ENCODE measurements around the gene SFMBT2. TPM values are rescaled to one million over a fixed set of nuclear protein-coding genes. Genes with fewer than 3 reads are reported as not detected.

SFMBT2 gene
- total RNA-seq, 4 donors from 2014 or later: 2.6 to 26.4 (median 4.5) TPM

DNA sequence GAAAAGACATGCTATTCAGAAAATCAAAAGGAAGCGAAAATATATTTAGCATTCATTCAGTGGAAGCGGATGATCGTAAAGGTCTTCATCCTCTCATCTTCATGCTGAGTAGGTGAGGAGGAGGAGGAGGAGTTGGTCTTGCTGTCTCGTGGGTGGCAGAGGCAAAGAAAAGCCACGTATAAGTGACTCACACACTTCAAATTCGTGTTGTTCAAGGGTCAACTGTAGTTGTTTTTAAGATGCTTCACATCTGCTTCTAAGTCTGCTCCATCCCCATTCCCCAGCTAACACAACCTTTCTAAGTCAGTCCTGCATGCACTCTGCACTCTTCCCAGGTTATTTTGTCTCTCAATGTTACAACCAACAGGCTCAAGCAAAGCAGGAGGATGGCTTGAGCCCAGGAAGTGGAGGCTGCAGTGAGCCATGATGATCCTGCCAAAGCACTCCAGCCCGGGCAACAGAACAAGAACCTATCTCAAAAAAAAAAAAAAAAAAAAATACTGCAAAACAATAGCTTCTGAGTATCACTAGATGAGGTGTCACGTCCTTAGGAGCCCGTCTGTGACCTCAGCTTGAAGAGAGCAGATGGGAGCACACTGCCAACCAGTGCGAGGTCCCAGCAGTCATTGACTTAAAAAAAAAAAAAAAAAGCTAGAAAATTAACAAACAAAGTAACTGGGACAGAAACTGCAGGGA is 70.5 kb downstream of the SFMBT2 start:
- H3K27ac ChIP-seq: no peak overlapping the region
- TF ChIP-seq POLR2A (IDR thresholded peaks at IDR 0.05): no peak
- TF ChIP-seq, protein P1, sequence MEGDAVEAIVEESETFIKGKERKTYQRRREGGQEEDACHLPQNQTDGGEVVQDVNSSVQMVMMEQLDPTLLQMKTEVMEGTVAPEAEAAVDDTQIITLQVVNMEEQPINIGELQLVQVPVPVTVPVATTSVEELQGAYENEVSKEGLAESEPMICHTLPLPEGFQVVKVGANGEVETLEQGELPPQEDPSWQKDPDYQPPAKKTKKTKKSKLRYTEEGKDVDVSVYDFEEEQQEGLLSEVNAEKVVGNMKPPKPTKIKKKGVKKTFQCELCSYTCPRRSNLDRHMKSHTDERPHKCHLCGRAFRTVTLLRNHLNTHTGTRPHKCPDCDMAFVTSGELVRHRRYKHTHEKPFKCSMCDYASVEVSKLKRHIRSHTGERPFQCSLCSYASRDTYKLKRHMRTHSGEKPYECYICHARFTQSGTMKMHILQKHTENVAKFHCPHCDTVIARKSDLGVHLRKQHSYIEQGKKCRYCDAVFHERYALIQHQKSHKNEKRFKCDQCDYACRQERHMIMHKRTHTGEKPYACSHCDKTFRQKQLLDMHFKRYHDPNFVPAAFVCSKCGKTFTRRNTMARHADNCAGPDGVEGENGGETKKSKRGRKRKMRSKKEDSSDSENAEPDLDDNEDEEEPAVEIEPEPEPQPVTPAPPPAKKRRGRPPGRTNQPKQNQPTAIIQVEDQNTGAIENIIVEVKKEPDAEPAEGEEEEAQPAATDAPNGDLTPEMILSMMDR (IDR thresholded peaks at IDR 0.05): no peak
- H3K27me3 ChIP-seq: no peaks in the 10 kb centered on the region
- no peaks in the 10 kb centered on the region for H3K9me3 ChIP-seq
- no peaks in the 10 kb centered on the region for H3K4me1 ChIP-seq
- no peak for DNase-seq
- H3K36me3 ChIP-seq: no peaks in the 10 kb centered on the region
- H3K4me3 ChIP-seq: no peak overlapping the region

DNA sequence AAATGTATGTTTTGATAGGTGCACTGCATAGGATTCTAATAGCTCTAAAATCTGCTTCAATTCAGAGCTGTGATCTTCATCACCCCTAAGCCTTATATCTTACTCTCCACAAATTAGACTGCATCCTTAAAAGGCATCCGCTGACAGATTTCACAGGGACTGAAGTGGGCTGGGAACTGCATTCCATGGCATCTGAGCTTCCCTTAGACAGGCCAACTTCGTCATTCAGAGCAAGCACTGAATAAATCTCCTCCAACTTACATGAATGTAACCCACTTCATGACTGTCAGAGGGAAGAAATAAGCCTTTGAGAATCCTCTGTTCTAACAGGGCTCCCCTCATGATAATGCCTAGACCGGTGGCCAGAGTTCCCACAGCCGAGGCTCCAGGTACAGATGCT is 71.3 kb downstream of the SFMBT2 start:
- no peaks in the 10 kb centered on the region for H3K27me3 ChIP-seq
- TF ChIP-seq POLR2A (IDR thresholded peaks at IDR 0.05): no peak
- TF ChIP-seq, protein P1 (IDR thresholded peaks at IDR 0.05): no peak

DNA sequence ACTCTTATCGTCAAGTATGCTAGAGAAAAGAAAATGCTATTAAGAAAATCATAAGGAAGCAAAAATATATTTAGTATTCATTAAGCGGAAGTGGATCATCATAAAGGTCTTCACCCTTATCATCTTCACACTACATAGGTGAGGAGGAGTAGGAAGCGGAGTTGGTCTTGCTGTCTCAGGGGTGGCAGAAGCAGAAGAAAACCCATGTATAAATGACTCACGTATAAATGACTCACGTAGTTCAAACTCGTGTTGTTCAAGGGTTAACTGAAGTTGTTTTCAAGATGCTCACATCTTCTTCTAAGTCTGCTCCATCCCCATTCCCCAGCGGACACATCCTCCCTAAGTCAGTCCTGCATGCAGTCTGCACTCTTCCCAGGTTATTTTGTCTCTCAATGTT is 72.4 kb downstream of the SFMBT2 start:
- H3K36me3 ChIP-seq: no peaks in the 10 kb centered on the region
- H3K4me3 ChIP-seq: no peak overlapping the region
- H3K27me3 ChIP-seq: no peaks in the 10 kb centered on the region
- H3K9me3 ChIP-seq: no peaks in the 10 kb centered on the region
- H3K27ac ChIP-seq: no peak overlapping the region
- TF ChIP-seq, protein P1 (IDR thresholded peaks at IDR 0.05): no peak
- no peak for TF ChIP-seq POLR2A (IDR thresholded peaks at IDR 0.05)
- no peaks in the 10 kb centered on the region for H3K4me1 ChIP-seq
- DNase-seq: no peak

More for the DNA sequence above, 71.3 kb downstream of the SFMBT2 start:
- DNase-seq: no peak
- Histone ChIP-seq H3K9me3 (no peaks in the 10 kb centered on the region), H3K27ac (no peak overlapping the region), H3K4me3 (no peak overlapping the region), H3K36me3 (no peaks in the 10 kb centered on the region), H3K4me1 (no peaks in the 10 kb centered on the region)

DNA sequence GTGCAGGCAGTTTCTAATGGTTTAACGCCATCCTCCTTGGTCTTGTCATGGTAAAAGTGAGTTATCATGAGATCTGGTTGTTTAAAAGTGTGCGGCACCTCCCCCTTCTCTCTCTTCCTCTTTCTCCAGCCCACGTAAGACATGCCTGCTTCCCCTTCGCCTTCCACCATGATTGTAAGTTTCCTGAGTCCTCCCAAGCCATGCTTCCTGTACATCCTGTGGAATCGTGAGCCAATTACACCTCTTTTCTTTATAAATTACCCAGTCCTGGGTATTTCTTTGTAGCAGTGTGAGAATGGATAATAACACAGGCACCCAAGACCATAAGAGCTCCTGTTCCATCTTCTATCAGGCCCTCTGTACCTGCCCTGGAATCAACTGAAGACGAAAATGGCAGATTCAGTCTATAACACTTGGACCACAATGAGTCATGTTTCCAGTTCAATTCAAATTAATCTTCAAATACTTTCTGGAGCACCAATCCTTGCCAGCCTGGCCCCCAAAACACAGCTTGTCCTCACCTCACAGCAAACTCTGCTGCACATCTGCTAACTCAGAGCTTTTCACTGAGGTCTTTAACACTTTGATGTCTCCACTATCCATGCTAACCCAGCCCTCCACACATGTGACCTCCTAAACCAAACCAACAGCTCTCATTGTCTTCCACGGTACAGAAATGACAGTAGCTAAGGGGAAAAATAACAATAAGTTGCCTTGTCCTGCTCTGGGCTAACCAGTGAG is 73.2 kb downstream of the SFMBT2 start:
- no peak for DNase-seq
- Histone ChIP-seq H3K4me3 (no peak overlapping the region), H3K9me3 (no peaks in the 10 kb centered on the region), H3K27ac (no peak overlapping the region), H3K4me1 (no peaks in the 10 kb centered on the region), H3K27me3 (no peaks in the 10 kb centered on the region), H3K36me3 (no peaks in the 10 kb centered on the region)
- TF ChIP-seq, protein P1 (IDR thresholded peaks at IDR 0.05): no peak
- no peak for TF ChIP-seq POLR2A (IDR thresholded peaks at IDR 0.05)

DNA sequence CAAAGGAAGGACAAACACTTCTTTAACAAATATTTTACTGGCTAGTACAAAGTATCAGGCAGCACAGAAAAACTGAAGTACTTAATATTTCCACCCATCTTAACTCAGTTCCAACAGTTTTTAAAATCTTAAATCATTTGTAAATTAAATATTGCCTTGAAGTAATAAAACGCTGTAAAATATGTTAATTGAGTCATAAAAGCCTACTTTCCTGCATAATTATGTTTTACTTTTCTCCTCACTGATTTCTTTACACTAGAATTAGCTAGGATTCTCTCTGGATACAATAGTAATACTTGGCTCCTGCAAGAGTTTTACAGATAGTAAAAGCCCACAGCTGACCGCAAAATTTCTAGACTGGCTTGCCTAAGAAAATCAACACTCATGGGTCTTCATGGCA is 74.9 kb downstream of the SFMBT2 start:
- DNase-seq: no peak
- Histone ChIP-seq H3K27me3 (no peaks in the 10 kb centered on the region), H3K27ac (no peak overlapping the region), H3K36me3 (no peaks in the 10 kb centered on the region), H3K4me3 (no peak overlapping the region), H3K9me3 (no peaks in the 10 kb centered on the region), H3K4me1 (no peaks in the 10 kb centered on the region)
- TF ChIP-seq, protein P1 (IDR thresholded peaks at IDR 0.05): no peak
